ENCODE measurements around the gene C16orf87.
A peak's percentile ranks its signal among the peaks of the same experiment; 100 is the strongest.

Gene C16orf87

DNA sequence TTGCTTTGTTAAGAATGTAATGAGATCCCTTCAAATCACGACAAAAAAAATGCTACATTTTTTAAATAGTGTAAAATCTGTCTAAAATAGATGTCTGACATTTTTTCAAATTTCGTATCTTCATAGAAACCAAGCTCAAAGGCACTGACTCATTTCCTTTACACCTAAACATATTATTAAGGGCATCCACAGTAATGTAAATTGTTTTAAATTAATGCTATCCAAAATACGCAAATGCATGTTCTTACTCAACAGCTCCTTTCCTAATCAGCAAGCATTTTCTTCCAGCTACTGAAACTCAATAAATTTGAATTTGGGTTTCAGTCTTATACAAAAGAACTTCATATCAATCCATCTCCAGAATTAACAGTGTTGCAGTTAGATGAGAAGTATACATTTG is 4.3 kb downstream of the C16orf87 start:
- no peak for ATAC-seq
- no peak for TF ChIP-seq ZNF70 (CRISPR knock-in tag; IDR thresholded peaks at IDR 0.05)
- no peak for TF ChIP-seq BACH2 (CRISPR knock-in tag; IDR thresholded peaks at IDR 0.05; ENCODE audit: borderline replicate concordance)
- no peak for TF ChIP-seq SNAI2 (CRISPR knock-in tag; IDR thresholded peaks at IDR 0.05)
- no peak for TF ChIP-seq ARNTL (CRISPR knock-in tag; IDR thresholded peaks at IDR 0.05; ENCODE audit: borderline replicate concordance, low read depth)
- TF ChIP-seq RARB (CRISPR knock-in tag; IDR thresholded peaks at IDR 0.05), result no peak
- TF ChIP-seq ISL1 (CRISPR knock-in tag; IDR thresholded peaks at IDR 0.05), result no peak
- no peak for TF ChIP-seq TCF4 (CRISPR knock-in tag; IDR thresholded peaks at IDR 0.05; ENCODE audit: borderline replicate concordance)
- no peak for TF ChIP-seq ZFP3 (CRISPR knock-in tag; IDR thresholded peaks at IDR 0.05)
- no peak for TF ChIP-seq ZNF565 (CRISPR knock-in tag; conservative IDR thresholded peaks at IDR 0.05; ENCODE audit: low read depth)
- no peak for TF ChIP-seq PPARA (CRISPR knock-in tag; IDR thresholded peaks at IDR 0.05; ENCODE audit: borderline replicate concordance)
- no peak for TF ChIP-seq CSDC2 (CRISPR knock-in tag; IDR thresholded peaks at IDR 0.05)

DNA sequence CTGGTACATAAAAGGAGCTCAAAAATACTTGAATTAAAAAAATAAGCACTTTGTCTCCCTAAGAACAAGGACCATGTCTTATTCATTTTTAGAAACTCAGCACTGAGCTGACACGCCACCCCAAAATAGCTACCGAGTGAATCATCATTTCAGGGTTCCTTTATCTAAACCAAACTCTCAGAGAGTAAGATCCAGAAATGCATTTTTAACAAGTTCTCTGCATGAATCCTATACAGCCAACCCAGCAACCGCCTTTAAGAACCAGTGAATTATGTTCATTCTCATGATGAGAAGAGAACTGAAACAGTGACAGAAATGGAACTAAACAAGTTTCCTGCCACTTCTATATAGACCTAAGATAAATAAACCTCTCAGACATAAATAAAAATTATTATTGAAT is 8.7 kb downstream of the C16orf87 start:
- TF ChIP-seq, protein P1, sequence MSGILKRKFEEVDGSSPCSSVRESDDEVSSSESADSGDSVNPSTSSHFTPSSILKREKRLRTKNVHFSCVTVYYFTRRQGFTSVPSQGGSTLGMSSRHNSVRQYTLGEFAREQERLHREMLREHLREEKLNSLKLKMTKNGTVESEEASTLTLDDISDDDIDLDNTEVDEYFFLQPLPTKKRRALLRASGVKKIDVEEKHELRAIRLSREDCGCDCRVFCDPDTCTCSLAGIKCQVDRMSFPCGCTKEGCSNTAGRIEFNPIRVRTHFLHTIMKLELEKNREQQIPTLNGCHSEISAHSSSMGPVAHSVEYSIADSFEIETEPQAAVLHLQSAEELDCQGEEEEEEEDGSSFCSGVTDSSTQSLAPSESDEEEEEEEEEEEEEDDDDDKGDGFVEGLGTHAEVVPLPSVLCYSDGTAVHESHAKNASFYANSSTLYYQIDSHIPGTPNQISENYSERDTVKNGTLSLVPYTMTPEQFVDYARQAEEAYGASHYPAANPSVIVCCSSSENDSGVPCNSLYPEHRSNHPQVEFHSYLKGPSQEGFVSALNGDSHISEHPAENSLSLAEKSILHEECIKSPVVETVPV (CRISPR knock-in tag; IDR thresholded peaks at IDR 0.05), result no peak
- no peak; the same call in 2 of the 3 replicates for ATAC-seq

DNA sequence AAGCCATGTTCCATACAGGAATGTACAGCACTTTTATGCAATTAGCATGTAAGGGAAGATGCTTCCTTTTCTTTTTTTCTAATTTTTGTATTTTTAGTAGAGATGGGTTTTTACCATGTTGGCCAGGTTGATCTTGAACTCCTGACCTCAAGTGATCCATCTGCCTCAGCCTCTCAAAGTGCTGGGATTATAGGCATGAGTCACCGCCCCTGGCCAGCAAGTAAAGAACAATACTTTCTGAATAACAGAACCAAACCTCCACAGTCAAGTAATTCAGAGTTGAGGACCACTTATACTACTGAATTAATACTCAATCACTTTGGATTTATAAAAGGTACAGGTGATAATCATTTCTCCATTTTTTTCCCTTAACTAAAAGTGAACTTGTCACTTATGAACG is 13.0 kb downstream of the C16orf87 start:
- no peak for TF ChIP-seq ZC3H10 (CRISPR knock-in tag; IDR thresholded peaks at IDR 0.05)
- TF ChIP-seq, protein P2, sequence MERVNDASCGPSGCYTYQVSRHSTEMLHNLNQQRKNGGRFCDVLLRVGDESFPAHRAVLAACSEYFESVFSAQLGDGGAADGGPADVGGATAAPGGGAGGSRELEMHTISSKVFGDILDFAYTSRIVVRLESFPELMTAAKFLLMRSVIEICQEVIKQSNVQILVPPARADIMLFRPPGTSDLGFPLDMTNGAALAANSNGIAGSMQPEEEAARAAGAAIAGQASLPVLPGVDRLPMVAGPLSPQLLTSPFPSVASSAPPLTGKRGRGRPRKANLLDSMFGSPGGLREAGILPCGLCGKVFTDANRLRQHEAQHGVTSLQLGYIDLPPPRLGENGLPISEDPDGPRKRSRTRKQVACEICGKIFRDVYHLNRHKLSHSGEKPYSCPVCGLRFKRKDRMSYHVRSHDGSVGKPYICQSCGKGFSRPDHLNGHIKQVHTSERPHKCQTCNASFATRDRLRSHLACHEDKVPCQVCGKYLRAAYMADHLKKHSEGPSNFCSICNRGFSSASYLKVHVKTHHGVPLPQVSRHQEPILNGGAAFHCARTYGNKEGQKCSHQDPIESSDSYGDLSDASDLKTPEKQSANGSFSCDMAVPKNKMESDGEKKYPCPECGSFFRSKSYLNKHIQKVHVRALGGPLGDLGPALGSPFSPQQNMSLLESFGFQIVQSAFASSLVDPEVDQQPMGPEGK (CRISPR knock-in tag; IDR thresholded peaks at IDR 0.05; ENCODE audit: borderline replicate concordance), result no peak
- TF ChIP-seq ARNTL (CRISPR knock-in tag; IDR thresholded peaks at IDR 0.05; ENCODE audit: borderline replicate concordance, low read depth), result no peak
- TF ChIP-seq TOX (CRISPR knock-in tag; IDR thresholded peaks at IDR 0.05; ENCODE audit: borderline replicate concordance), result no peak
- TF ChIP-seq OSR1 (CRISPR knock-in tag; IDR thresholded peaks at IDR 0.05), result no peak
- TF ChIP-seq ZNF565 (CRISPR knock-in tag; conservative IDR thresholded peaks at IDR 0.05; ENCODE audit: low read depth), result no peak
- TF ChIP-seq ISL1 (CRISPR knock-in tag; IDR thresholded peaks at IDR 0.05), result no peak
- no peak for TF ChIP-seq TSHZ2 (CRISPR knock-in tag; IDR thresholded peaks at IDR 0.05)
- no peak for TF ChIP-seq ESRRG (CRISPR knock-in tag; IDR thresholded peaks at IDR 0.05)
- no peak for TF ChIP-seq SNAI2 (CRISPR knock-in tag; IDR thresholded peaks at IDR 0.05)

GRCh38 chr16:46814790-46815189 is 16.2 kb downstream of the C16orf87 start:
- ATAC-seq, result no peak
- TF ChIP-seq TCF4 (CRISPR knock-in tag; IDR thresholded peaks at IDR 0.05; ENCODE audit: borderline replicate concordance) (no peak), GLIS3 (CRISPR knock-in tag; IDR thresholded peaks at IDR 0.05) (no peak), ZNF70 (CRISPR knock-in tag; IDR thresholded peaks at IDR 0.05) (no peak), ZC3H10 (CRISPR knock-in tag; IDR thresholded peaks at IDR 0.05) (no peak), ZNF565 (CRISPR knock-in tag; conservative IDR thresholded peaks at IDR 0.05; ENCODE audit: low read depth) (no peak), ZFP3 (CRISPR knock-in tag; IDR thresholded peaks at IDR 0.05) (no peak), OSR1 (CRISPR knock-in tag; IDR thresholded peaks at IDR 0.05) (no peak), SNAI2 (CRISPR knock-in tag; IDR thresholded peaks at IDR 0.05) (no peak)
- TF ChIP-seq, protein P2 (CRISPR knock-in tag; IDR thresholded peaks at IDR 0.05; ENCODE audit: borderline replicate concordance), result no peak

More for the DNA sequence above, 13.0 kb downstream of the C16orf87 start:
- ATAC-seq, result 0 out of 3 replicates have a peak, but pooled peaks have one; percentile 32
